ENCODE data around the gene KLHL40.

GRCh38 chr3:42714171-42714852 lies 29.0 kb downstream of the KLHL40 start:
- TF ChIP-seq CTCF (conservative IDR thresholded peaks at IDR 0.05; ENCODE audit: low read depth, low read length) (no peak), EZH2 (IDR thresholded peaks at IDR 0.05; ENCODE audit: borderline replicate concordance, low read depth, low read length, poor library complexity, severe bottlenecking) (no peak)
